Activated gamma-delta T cell (primary cell): ENCODE results near the gene PRICKLE2.

Source experiments
- DNase-seq: peaks from one replicate; lab custom pipeline; 2025; lab: John Stamatoyannopoulos, UW

PRICKLE2 gene

DNA sequence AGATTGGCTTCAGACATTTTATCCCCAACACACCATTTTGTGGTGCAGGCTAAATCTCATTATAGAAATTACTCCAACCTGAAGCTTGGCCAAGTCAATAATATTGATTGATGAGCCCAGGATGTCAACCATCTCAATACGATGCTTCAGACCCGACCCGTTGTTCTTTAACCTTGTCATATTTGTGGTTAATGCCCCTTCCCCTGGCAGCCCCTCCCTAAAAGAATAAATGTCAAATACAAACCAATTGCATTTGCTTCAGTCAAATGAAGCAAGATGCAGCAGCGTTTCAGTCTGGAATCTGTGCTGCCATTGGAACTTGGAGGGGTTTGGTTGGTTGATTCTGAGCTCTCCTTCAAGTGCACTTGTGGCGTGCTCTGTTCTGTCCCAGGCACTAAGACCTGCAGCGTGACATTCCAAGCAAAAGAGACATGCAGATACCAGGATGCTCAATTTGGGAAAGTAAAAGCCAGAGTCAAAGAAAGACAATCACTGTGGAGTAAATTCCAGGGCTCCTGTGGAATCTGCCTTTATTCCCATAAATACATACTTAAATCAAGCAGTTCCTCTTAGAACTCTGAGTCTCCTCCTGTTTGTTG lies 178.2 kb downstream of the PRICKLE2 start:
- no peak for DNase-seq

DNA sequence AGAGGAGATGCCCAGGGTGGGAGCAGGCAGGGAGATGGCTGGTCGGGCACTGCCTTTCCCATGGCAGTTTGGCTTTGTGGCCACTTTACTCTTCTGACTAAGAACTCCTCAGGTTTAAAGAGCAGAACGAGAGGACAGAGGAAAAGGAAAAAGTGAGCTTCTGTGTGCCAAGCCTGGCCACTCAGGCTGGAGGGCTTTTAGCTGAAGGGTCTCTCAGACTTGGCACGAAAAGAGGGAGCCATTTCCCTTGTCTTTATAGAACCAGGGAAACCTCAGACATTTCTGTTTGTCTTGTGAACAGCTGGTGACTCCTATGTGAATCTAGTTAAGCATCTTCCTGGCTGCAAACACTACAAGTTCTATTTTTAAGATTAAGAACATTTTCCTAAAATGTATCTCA lies 178.7 kb downstream of the PRICKLE2 start:
- DNase-seq: no peak

DNA sequence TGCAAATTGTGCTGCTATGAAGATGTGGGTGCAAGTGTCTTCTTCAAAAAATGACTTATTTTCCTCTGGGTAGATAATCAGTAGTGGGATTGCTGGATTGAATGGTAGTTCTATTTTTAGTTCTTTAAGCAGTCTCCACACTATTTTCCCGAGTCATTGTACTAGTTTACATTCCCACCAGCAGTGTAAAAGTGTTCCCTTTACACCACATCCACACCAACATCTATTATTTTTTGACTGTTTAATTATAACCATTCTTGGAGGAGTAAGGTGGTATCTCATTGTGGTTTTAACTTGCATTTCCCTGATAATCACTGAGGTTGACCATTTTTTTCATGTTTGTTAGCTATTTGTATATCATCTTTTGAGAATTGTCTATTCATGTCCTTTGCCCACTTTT lies 182.3 kb downstream of the PRICKLE2 start:
- no peak for DNase-seq
